GM18526 (cell line): ENCODE results near the gene MINDY4.

Source experiments
- POLR2A ChIP-seq: IDR thresholded peaks from 3 replicates; pipeline ENCODE4 v1.6.1; 2011; ENCODE audit not compliant: insufficient read length; ENCODE audit errors: extremely low read depth

MINDY4 gene

DNA sequence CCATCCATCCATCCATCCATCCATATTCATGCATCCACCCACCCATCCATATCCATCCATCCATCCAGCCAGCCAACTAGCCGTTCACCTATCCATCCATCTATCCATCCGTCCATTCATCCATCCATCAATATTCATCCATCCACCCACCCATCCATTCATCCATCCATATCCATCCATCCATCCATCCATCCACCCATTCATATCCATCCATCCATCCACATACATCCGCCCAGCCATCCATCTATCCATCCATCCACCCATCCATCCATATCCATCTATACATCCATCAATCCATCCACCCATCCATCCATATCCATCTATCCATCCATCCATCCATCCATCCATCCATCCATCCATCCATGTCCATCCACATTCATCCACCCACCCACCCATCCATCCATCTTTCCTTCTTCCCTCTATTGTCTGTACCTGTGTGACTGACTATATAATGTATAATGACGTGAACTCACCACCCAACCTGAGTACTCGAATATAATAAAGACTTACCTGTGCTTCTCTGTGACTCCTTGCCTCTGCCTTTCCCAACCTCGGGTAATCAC lies 16.8 kb upstream of the MINDY4 start:
- no peak for TF ChIP-seq POLR2A

DNA sequence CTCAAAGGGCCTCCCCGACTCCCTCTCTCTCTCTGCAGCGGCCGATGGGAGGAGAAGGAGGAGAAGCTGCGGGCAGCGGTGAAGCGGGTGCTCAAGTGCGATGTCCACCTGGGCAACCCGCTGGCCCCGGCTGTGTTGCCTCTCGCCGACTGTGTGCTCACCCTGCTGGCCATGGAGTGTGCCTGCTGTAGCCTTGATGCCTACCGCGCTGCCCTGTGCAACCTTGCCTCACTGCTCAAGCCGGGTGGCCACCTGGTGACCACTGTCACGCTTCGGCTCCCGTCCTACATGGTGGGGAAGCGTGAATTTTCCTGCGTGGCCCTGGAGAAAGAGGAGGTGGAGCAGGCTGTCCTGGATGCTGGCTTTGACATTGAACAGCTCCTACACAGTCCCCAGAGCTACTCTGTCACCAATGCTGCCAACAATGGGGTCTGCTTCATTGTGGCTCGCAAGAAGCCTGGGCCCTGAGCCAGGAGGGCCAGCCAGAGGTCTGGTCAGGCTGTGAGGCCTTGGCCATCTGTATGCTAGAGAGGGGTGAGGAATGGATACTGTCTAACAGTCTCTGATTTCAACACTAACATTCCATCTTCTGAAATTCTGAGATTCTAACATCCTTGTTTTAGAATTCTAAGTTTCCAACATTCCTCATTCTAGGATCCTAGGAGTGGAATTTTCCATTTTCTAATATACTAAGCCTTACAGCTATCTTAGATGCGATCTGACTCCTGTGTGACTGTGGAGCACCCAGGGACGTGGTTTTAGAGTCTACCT lies 15.6 kb upstream of the MINDY4 start:
- TF ChIP-seq POLR2A, result no peak

DNA sequence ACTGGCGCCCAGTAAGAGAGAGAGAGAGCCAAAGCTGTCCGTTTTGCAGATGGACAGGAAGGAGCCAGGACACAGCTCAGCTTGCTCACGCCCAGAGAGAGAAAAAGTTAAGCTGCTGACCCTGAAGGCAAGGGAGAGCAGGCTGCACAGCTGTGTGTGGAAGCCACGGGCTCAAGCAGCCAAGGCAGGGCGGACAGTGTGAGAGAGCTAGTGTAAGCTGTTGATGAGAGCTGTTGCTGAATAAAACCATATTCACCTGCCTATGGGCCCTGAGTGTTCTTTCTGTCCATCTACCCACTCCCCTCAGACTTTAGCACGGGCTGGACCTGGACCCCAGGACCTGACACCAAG lies 13.9 kb upstream of the MINDY4 start:
- no peak for TF ChIP-seq POLR2A

DNA sequence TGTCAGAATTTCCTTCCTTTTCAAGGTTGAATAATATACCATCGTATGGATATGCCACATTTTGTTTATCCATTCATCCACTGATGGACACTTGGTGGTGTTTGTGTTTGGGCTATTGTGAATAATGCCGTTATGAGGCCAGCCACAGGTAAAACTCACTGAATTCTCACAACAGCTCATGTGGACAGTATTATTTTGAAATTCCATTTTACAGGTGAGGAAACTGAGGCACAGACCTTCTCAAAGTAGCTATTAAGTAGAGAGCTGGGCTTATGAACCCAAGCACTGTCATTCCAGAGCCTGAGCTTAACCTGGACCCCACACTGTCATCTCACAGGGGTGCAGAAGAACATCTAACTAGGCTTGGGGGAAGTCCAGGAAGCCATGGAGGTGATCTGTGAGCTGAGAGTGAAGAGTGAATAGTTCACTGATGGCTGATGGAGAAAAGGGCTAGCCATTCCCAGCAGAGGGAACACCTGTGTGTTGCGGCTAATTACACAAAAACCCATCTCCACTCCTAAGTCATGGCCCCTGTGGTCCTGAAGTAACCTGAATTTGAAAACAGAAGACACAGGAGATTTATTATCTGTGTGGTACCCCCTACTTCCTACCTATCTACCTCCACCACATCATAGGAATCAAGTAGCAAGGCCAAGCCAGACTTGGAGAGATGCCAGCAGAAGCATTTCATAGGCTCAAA lies 10.6 kb upstream of the MINDY4 start:
- no peak for TF ChIP-seq POLR2A

DNA sequence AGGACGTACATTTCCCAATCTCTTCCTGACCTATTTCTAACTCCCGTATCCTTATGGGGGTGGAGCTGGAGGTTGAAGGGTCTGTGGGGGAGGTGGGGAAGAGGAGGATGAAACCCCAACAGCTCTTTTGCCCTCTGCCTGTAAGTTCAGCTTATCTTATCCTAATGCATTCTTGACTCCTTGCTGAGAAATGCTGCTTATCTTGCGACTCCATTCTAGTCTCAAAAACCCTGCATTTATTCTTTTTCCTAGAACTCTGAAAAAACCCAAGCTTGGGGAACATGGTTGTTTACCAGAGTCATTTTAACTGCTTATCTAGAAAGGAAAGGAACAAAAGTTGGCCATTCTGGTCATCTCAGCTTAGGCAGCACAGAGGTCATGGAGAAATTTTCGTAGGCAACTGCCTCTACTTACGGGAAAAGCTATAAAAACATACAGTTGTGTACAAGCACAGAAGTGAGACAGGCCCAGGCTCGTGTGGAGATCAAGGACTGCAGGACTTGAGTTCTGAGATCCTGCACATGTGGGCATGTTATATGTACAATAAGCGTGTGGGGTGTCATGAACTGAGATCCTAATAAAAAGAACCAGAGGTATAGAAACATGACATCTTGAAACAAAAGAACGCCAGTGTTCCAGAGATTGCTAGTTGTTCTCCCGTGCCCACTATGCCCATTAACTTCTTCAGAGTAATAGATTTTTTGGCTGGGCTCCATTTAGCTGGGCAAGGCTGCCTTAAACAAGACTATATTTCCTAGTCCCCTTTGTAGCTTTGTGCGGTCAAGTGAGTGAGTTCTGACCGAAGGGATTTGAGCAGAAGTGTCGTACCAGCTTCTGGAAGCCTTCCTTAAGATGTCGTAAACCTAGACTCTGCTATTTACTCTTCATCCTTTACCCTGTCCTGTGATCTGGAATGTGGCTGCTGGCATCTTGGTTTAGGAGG lies 9.7 kb upstream of the MINDY4 start:
- TF ChIP-seq POLR2A, result no peak

DNA sequence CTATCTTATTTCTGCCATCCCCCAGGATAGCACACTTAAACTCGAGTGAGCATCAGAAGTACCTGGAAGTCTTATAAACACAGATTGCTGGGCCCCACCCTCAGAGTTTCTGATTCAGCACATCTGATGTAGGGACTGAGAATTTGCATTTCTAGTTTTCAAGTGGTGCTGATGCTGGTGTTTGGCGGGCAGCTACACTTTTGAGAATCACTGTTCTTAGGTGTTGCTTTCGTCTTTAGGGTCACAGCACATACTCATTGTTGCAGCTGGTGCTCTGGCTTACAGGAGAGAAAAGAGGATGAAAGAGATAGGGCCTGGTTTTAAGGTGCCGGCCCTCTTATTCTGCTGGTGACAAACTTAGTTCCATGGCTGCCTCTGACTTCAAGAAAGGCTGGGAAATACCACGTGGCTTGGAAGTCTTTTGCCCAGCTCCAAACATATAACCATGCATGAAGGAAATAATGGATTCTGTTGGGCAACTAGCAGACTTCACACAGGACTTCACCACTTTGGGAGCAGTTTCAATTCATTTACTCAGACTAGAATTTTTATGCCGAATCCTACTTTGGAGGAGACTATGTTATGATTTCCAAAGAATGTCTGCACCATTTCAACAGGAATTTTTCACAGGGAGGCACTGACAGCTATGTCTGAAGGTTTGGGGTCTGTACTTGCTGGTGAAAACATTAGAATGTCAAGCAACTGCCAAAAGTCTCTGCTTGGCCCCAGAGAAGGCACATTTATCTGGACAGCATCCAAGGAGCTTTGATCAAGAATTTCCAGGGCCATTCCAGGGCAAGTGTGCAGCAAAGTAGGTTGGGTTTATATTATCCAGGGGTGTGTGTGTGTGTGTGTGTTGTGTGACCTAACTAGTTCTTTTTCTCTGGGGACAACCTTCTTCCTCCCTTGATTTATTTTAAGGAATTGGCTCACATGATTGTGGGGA lies 6.9 kb upstream of the MINDY4 start:
- no peak for TF ChIP-seq POLR2A

DNA sequence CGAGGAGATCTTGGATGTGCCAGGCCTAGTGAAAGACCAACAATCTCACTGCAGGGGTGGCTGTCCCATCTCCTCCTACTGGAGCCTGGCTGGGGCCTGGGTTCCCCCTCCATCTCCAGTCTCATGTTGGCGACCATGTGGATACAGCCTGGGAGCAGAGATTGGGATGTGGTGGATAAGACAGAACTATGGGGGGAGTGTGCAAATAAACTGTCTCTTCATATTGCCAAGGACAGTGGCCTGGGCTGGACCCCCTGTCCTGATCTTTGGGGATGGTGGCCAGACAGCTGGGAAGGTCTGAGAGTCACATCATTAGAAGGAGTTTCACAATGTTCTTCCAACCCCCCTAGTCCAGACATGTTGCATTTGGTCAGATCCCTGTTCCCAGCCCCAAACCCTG lies 5.8 kb upstream of the MINDY4 start:
- TF ChIP-seq POLR2A, result no peak

DNA sequence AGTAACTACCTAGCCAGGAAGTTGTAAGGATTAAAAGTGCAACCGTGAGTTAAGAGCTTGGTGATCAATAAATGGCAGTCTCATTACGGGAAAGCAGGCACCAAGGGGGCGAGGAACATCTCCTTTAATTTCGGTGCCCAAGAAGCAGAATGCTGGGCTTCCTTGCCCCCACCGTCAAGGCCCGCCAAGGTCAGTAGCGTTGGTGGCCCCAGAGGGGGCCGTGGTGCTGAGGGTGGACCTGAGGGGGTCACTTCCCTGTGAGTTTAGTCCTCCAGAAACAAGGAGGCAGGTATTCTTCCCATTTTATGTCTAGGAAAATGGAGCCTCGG lies 408 bp upstream of the MINDY4 start:
- no peak for TF ChIP-seq POLR2A

DNA sequence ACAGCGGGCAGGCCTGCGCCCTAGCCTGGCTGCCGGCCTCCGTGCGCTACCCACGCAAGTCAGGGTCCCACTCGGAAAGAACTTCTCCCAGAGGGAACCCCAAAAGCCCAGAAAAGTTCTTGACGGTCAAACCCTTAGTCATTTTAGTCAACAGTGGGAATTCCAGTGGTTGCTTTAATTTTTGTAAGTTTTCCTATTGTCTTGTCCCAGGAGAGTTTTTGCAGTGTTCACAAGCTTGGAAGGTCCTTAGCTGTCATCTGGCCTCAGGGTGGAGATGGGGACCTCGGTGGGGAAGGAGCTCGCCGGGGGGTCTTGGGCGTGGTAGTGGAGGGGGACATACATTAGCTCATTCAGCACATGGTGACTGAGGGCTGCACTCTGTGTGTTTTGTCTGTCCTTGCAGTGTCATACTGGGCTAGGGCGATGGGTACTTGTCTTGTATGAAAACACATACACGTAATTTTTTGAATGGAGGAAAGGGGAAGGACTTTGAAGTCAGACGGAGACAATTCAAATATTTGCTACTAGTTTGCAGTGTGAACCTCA lies 736 bp downstream of the MINDY4 start:
- TF ChIP-seq POLR2A, result no peak

DNA sequence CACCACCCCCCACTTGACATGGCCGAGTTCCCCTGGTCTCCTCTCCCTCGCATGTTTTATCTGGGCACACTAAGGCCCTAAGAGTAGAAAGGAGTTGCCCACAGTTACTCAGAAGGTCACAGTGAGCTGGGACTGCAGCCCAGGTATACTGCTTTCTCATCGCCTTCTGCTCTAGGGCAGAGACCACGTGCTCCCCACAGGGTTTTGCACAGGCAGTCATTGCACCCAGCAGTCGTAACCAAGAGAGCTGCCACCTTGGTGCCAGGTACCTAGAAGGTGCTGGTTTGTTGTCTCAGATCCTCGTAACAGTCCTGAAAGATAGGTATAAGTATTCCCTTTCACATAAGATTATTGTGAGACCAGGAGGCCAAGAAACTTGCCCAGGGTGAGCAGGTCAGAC lies 1.8 kb downstream of the MINDY4 start:
- no peak for TF ChIP-seq POLR2A

DNA sequence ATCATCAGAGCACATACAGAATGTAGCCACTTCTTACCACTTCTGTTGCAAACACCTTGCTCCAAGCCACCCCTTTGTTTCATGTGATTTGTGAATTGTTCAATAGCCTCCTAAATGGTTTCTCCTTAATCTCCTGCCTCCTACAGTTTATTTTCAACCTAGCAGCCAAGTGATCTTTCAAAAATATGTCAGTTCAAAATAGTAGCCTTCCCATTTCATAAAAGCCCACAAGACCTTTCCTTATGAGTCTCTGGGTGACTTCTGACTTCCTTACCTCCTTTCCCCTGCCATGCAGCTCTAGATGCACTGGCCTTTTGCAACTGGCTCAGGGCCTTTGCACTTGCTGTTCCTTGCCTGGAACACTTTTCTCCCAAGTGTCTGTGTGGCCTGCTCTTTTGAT lies 4.8 kb downstream of the MINDY4 start:
- no peak for TF ChIP-seq POLR2A

DNA sequence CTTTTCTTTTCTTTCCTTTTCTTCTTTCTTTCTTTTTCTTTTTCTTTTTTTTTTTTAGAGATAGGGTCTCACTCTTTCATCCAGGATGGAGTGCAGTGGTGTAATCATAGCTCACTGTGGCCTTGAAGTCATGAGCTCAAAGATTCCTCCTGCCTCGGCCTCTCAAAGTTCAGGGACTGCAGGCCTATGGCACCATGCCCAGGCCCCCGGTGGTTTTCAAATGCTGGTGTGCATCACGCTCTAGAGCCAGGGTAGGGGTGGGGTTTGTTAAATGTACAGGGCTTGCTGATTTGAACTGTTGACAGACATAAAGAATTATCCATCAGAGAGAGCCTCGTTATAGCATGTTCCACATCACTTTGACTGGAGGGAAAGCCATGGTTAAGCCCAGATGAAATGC lies 5.8 kb downstream of the MINDY4 start:
- TF ChIP-seq POLR2A, result no peak

DNA sequence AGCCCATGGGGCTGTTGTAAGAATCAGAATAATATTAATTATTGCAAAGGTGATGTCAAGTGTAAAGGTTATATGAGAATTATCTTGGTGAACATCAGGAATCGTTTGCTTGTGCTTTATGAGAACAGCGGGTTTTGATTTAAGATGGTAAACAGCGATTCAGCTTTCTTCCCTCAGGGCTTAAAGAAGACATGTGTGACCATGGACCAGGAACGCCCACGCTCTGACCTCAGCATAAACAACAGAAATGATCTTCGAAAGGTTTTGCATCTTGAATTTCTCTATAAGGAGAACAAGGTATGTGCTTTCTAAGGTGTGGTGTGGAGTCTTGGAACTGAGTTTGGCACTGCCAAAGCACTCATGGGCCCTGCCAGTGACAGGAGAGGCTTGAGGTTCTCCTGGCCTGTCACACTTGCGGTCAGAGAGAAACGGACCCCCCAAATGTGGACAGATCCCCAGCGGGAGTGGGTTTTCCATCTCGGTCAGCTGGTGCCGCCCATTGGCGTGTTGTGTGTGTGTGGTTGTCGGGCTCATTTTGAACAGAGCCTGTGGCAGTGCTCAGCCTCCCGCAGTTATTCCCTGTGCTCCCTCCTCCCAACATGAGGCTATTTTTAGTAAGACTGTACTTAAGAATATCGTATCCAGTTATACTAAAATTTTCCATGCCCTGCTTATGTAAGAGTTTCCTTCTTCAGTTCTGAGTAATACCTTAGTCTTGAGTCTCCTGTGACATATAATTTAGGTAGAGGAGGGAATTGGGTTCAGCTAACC lies 7.2 kb downstream of the MINDY4 start:
- no peak for TF ChIP-seq POLR2A
